Measurements from ENCODE around the gene SUN1. TPM values are rescaled to one million over a fixed set of nuclear protein-coding genes. Genes with fewer than 3 reads are reported as not detected.
A peak's percentile ranks its signal among the peaks of the same experiment; 100 is the strongest.

SUN1 gene
- total RNA-seq, 2 experiments from 2014 or later = 65.7 to 72.8 TPM

- Mint-ChIP-seq H3K27ac (peak overlapping the region; percentile 97), H3K36me3 (ENCODE audit: low read depth) (peaks cover 13% of the 10 kb centered on the region), H3K4me1 (peaks cover 59% of the 10 kb centered on the region), H3K9me3 (no peaks in the 10 kb centered on the region), H3K4me3 (peak overlapping the region; percentile 73), H3K27me3 (no peaks in the 10 kb centered on the region)
- DNase-seq = peak; percentile 23
- CTCF ChIA-PET = interaction anchor here (0.8 to 2.6 kb wide), 8 partner anchors 10 to 510 kb away, joined by 3 to 16 read pairs (median 4); no protein-coding TSS in a partner anchor
- POLR2A ChIA-PET = interaction anchor here (0.7 to 3.6 kb wide), 14 partner anchors 12 to 329 kb away, joined by 3 to 41 read pairs (median 4); partner anchors contain the start of gene COX19
Observed at GRCh38 chr7:831596-832166, 595 bp upstream of the SUN1 start.

GRCh38 chr7:832968-833424 lies 720 bp downstream of the SUN1 start:
- H3K36me3 Mint-ChIP-seq (ENCODE audit: low read depth) = peaks cover 19% of the 10 kb centered on the region
- CTCF ChIA-PET = interaction anchor here (0.7 to 2.6 kb wide), 4 partner anchors 14 to 219 kb away, joined by 3 to 14 read pairs (median 6); no protein-coding TSS in a partner anchor
- peak overlapping the region; percentile 97 for H3K27ac Mint-ChIP-seq
- peak overlapping the region; percentile 73 for H3K4me3 Mint-ChIP-seq
- no peaks in the 10 kb centered on the region for H3K27me3 Mint-ChIP-seq
- DNase-seq = no peak
- no peaks in the 10 kb centered on the region for H3K9me3 Mint-ChIP-seq
- H3K4me1 Mint-ChIP-seq = peaks cover 61% of the 10 kb centered on the region
- POLR2A ChIA-PET = interaction anchor here (1.4 to 3.6 kb wide), 5 partner anchors 16 to 229 kb away, joined by 3 to 41 read pairs (median 7); no protein-coding TSS in a partner anchor

- Mint-ChIP-seq H3K4me3 (no peak overlapping the region), H3K9me3 (no peaks in the 10 kb centered on the region), H3K36me3 (ENCODE audit: low read depth) (peaks cover 19% of the 10 kb centered on the region), H3K27me3 (no peaks in the 10 kb centered on the region), H3K27ac (peak overlapping the region; percentile 69), H3K4me1 (peaks cover 61% of the 10 kb centered on the region)
- ChIA-PET POLR2A (interaction anchor here (1.0 to 3.6 kb wide), 4 partner anchors 16 to 230 kb away, joined by 3 to 41 read pairs (median 16); no protein-coding TSS in a partner anchor), CTCF (interaction anchor here (0.7 to 2.6 kb wide), 2 partner anchors 15 to 40 kb away, joined by 4 to 14 read pairs; no protein-coding TSS in a partner anchor)
- DNase-seq = no peak
Observed at GRCh38 chr7:833601-834258, 1.5 kb downstream of the SUN1 start.

GRCh38 chr7:834277-834676 lies 2.0 kb downstream of the SUN1 start:
- H3K27ac Mint-ChIP-seq = no peak overlapping the region
- H3K36me3 Mint-ChIP-seq (ENCODE audit: low read depth) = peaks cover 19% of the 10 kb centered on the region
- no peaks in the 10 kb centered on the region for H3K9me3 Mint-ChIP-seq
- no peaks in the 10 kb centered on the region for H3K27me3 Mint-ChIP-seq
- ChIA-PET CTCF (no interaction called here), POLR2A (interaction anchor here (1.0 to 3.3 kb wide), 3 partner anchors 18 to 230 kb away, joined by 3 to 28 read pairs (median 3); no protein-coding TSS in a partner anchor)
- no peak for DNase-seq
- no peak overlapping the region for H3K4me3 Mint-ChIP-seq
- H3K4me1 Mint-ChIP-seq = peaks cover 58% of the 10 kb centered on the region

GRCh38 chr7:835021-835420 lies 2.7 kb downstream of the SUN1 start:
- Mint-ChIP-seq H3K4me1 (peaks cover 56% of the 10 kb centered on the region), H3K4me3 (no peak overlapping the region), H3K9me3 (no peaks in the 10 kb centered on the region), H3K27ac (no peak overlapping the region), H3K27me3 (no peaks in the 10 kb centered on the region), H3K36me3 (ENCODE audit: low read depth) (peaks cover 17% of the 10 kb centered on the region)
- DNase-seq = no peak
- ChIA-PET CTCF (no interaction called here), POLR2A (interaction anchor here (1.0 kb wide), 1 partner anchor 18 kb away, joined by 3 read pairs; no protein-coding TSS in a partner anchor)

- DNase-seq = no peak
- ChIA-PET POLR2A (no interaction called here), CTCF (interaction anchor here (0.9 to 1.6 kb wide), 3 partner anchors 18 to 37 kb away, joined by 3 to 8 read pairs (median 6); no protein-coding TSS in a partner anchor)
- Mint-ChIP-seq H3K9me3 (no peaks in the 10 kb centered on the region), H3K4me3 (no peak overlapping the region), H3K27me3 (no peaks in the 10 kb centered on the region), H3K36me3 (ENCODE audit: low read depth) (peaks cover 15% of the 10 kb centered on the region), H3K27ac (no peak overlapping the region), H3K4me1 (peaks cover 48% of the 10 kb centered on the region)
Observed at GRCh38 chr7:835485-836401, 3.5 kb downstream of the SUN1 start.

GRCh38 chr7:836429-836828 lies 4.2 kb downstream of the SUN1 start:
- Mint-ChIP-seq H3K27me3 (no peaks in the 10 kb centered on the region), H3K9me3 (no peaks in the 10 kb centered on the region)
- POLR2A ChIA-PET = no interaction called here

GRCh38 chr7:837001-837400 lies 4.7 kb downstream of the SUN1 start:
- POLR2A ChIA-PET = no interaction called here
- no peak for DNase-seq
- CTCF ChIA-PET = interaction anchor here (0.9 to 1.6 kb wide), 4 partner anchors 20 to 515 kb away, joined by 3 to 8 read pairs (median 5); no protein-coding TSS in a partner anchor
- Mint-ChIP-seq H3K9me3 (no peaks in the 10 kb centered on the region), H3K27ac (no peak overlapping the region), H3K4me3 (no peak overlapping the region), H3K27me3 (no peaks in the 10 kb centered on the region), H3K36me3 (ENCODE audit: low read depth) (peaks cover 19% of the 10 kb centered on the region), H3K4me1 (peaks cover 38% of the 10 kb centered on the region)

More at GRCh38 chr7:836429-836828, 4.2 kb downstream of the SUN1 start:
- no peak overlapping the region for H3K27ac Mint-ChIP-seq
- CTCF ChIA-PET = interaction anchor here (0.9 to 1.6 kb wide), 4 partner anchors 19 to 515 kb away, joined by 3 to 8 read pairs (median 5); no protein-coding TSS in a partner anchor
- no peak overlapping the region for H3K4me3 Mint-ChIP-seq
- peaks cover 15% of the 10 kb centered on the region for H3K36me3 Mint-ChIP-seq (ENCODE audit: low read depth)
- peaks cover 43% of the 10 kb centered on the region for H3K4me1 Mint-ChIP-seq
- DNase-seq = no peak

- POLR2A ChIA-PET = no interaction called here
- Mint-ChIP-seq H3K4me1 (peaks cover 17% of the 10 kb centered on the region), H3K36me3 (ENCODE audit: low read depth) (peaks cover 22% of the 10 kb centered on the region), H3K9me3 (no peaks in the 10 kb centered on the region), H3K27ac (no peak overlapping the region), H3K27me3 (no peaks in the 10 kb centered on the region), H3K4me3 (no peak overlapping the region)
- no peak for DNase-seq
- CTCF ChIA-PET = no interaction called here
Observed at GRCh38 chr7:840001-840600, 7.8 kb downstream of the SUN1 start.

GRCh38 chr7:841943-842342 lies 9.7 kb downstream of the SUN1 start:
- Mint-ChIP-seq H3K4me1 (peaks cover 2% of the 10 kb centered on the region), H3K9me3 (no peaks in the 10 kb centered on the region), H3K27ac (no peak overlapping the region), H3K4me3 (no peak overlapping the region), H3K27me3 (no peaks in the 10 kb centered on the region), H3K36me3 (ENCODE audit: low read depth) (peaks cover 31% of the 10 kb centered on the region)
- ChIA-PET CTCF (interaction anchor here (1.1 kb wide), 1 partner anchor 24 kb away, joined by 3 read pairs; no protein-coding TSS in a partner anchor), POLR2A (interaction anchor here (0.7 kb wide), 1 partner anchor 23 kb away, joined by 3 read pairs; no protein-coding TSS in a partner anchor)
- DNase-seq = no peak

- DNase-seq = no peak
- Mint-ChIP-seq H3K4me1 (no peaks in the 10 kb centered on the region), H3K4me3 (no peak overlapping the region), H3K36me3 (ENCODE audit: low read depth) (peaks cover 27% of the 10 kb centered on the region), H3K27ac (no peak overlapping the region), H3K27me3 (no peaks in the 10 kb centered on the region), H3K9me3 (no peaks in the 10 kb centered on the region)
- ChIA-PET POLR2A (no interaction called here), CTCF (no interaction called here)
Observed at GRCh38 chr7:842431-843031, 10.3 kb downstream of the SUN1 start.

GRCh38 chr7:843230-843629 lies 11.0 kb downstream of the SUN1 start:
- H3K4me1 Mint-ChIP-seq = no peaks in the 10 kb centered on the region
- H3K36me3 Mint-ChIP-seq (ENCODE audit: low read depth) = peaks cover 28% of the 10 kb centered on the region
- H3K27me3 Mint-ChIP-seq = no peaks in the 10 kb centered on the region
- DNase-seq = no peak
- H3K9me3 Mint-ChIP-seq = peaks cover 2% of the 10 kb centered on the region
- H3K27ac Mint-ChIP-seq = no peak overlapping the region
- H3K4me3 Mint-ChIP-seq = no peak overlapping the region
- ChIA-PET CTCF (no interaction called here), POLR2A (no interaction called here)

Measured in activated CD4-positive, alpha-beta memory T cell treated with anti-CD3 and anti-CD28 coated beads, Interleukin-2, amount 10 ng/mL, durations not matched to agents 7 days and 5 days (primary cell).